CD4-positive, alpha-beta T cell treated with Interleukin-4 for 4 hours (primary cell): ENCODE measurements around the gene INAFM2.

Source experiments
- DNase-seq: peaks from one replicate; pipeline ENCODE4 v3.0.0-alpha.2; 2020

The INAFM2 gene

GRCh38 chr15:40365624-40366456 is 42.3 kb downstream of the INAFM2 start:
- DNase-seq, result no peak

DNA sequence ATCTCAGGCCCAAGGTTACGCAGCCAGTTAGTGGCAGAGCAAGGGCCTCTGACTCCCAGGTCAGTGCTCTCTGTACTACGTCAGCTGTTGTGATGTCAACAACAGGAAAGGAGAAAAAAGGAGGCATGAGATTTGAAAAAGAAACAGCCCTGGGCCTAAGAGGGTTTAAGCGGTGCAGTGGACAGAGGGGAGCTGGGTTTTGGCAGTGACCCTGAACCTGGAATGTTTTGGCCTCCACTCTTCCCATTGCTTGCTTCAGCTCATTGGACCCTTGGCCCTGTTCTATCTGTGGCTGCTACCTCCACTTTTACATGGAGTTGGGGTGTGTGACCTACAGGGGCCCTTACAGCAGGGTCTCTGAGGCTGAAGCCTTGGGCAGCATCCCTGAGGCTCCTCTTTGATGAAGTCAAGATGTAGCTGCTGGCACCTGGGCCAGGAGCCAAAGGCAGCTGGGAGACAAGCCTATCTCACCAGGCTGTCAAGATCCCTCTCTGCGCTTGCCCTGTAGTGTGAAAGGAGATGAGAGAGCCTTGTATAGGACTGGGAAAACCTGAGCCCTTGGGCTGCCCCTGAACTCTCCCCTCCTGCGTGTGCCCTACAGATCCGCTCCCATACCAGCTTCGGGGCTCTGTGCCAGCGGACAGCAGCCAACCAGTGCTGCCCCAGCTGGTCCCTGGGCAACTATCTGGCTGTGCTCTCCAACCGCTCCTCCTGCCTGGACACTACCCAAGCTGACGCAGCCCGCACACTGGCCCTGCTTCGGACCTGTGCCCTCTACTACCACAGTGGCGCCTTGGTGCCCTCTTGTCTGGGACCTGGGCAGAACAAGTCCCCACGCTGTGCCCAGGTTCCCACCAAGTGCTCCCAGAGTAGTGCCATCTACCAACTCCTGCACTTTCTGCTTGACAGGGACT is 43.2 kb downstream of the INAFM2 start:
- DNase-seq, result no peak

- DNase-seq, result no peak
These were observed 43.8 kb downstream of the INAFM2 start for GRCh38 chr15:40367371-40367685.

GRCh38 chr15:40367686-40368611 is 44.5 kb downstream of the INAFM2 start:
- peak; percentile 91 for DNase-seq

GRCh38 chr15:40368719-40369473 is 45.4 kb downstream of the INAFM2 start:
- DNase-seq, result no peak

GRCh38 chr15:40369474-40369869 is 46.0 kb downstream of the INAFM2 start:
- DNase-seq, result no peak

DNA sequence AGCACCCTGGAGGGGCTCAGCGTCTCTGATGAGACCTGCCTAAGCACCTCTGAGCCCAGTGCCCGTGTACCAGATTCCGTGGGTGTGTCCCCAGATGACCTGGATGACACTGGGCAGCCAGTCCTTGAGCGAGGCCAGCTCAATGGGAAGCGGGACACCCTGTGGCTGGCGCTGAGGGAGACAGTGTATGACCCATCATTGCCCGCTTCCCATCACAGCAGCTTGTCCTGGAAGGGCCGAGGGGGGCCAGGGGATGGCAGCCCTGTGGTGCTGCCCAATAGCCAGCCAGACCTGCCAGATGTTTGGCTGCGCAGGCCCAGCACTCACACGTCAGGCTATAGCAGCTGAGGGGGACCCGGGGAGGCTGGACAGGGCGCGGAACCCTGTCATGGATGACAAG is 46.5 kb downstream of the INAFM2 start:
- DNase-seq, result no peak

DNA sequence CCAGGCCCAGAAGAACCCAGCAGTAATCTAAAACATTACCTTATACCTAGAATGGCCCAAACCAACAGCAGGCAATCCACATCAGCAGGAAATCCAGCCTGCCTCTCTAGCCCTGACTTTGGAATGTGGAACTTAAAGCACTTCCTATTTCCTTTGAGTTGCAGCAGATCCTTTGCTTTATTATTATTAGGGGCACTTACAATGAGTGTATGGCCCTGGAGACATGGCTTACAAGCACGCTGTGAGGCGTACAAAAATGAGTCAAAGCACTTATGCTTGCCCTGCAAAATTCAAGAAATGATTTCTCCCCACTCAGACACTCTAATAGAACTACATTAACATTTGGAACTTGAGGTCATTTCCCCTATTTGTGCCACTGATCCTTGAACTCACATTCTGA is 49.5 kb downstream of the INAFM2 start:
- no peak for DNase-seq
